GM23338 (cell line): ENCODE results near the gene PKIB. TPM values are rescaled to one million over a fixed set of nuclear protein-coding genes. Genes with fewer than 3 reads are reported as not detected.

Source experiments
- ATAC-seq: fragments of 200-7000 bp; cut with Tn5 transposase; 3 replicates; pipeline ENCODE4 v1.9.1; 2020
- DNase-seq: peaks from one replicate; pipeline ENCODE4 v3.0.0-alpha.2; 2015; ENCODE audit warnings: low spot score
- H2AFZ ChIP-seq: fragments of 200-600 bp; sonication (generic); 2 replicates; pipeline ENCODE4 v1.8.0; 2016; ENCODE audit warnings: antibody characterized with exemption, mild to moderate bottlenecking, moderate library complexity
- H3F3A ChIP-seq: fragments of 200-600 bp; sonication (generic); replicated peaks from 2 replicates; pipeline ENCODE4 v1.8.0; 2017; ENCODE audit warnings: antibody characterized with exemption, mixed run types, low read depth
- H3K27ac ChIP-seq: fragments of 200-600 bp; sonication (generic); 2 replicates; pipeline ENCODE4 v1.6.1; 2016; ENCODE audit warnings: low read depth
- H3K27me3 ChIP-seq: fragments of 200-600 bp; sonication (generic); 2 replicates; pipeline ENCODE4 v1.8.0; 2016; ENCODE audit warnings: mild to moderate bottlenecking, mixed run types, moderate library complexity; ENCODE audit not compliant: insufficient read depth
- H3K36me3 ChIP-seq: fragments of 200-600 bp; sonication (generic); 2 replicates; pipeline ENCODE4 v1.8.0; 2016; ENCODE audit warnings: mild to moderate bottlenecking; ENCODE audit not compliant: insufficient read depth
- H3K4me1 ChIP-seq: fragments of 200-600 bp; sonication (generic); 2 replicates; pipeline ENCODE4 v1.8.0; 2016; ENCODE audit warnings: mild to moderate bottlenecking, moderate library complexity; ENCODE audit not compliant: insufficient read depth
- H3K4me2 ChIP-seq: fragments of 200-600 bp; sonication (generic); 2 replicates; pipeline ENCODE4 v1.7.1; 2017; ENCODE audit warnings: mixed run types
- H3K4me3 ChIP-seq: fragments of 200-600 bp; sonication (generic); 2 replicates; pipeline ENCODE4 v1.6.1; 2016; ENCODE audit warnings: mixed run types
- H3K79me2 ChIP-seq: fragments of 200-600 bp; sonication (generic); replicated peaks from 2 replicates; pipeline ENCODE4 v1.8.0; 2017; ENCODE audit warnings: mild to moderate bottlenecking; ENCODE audit not compliant: insufficient read depth
- H3K9me2 ChIP-seq: fragments of 200-600 bp; sonication (generic); 2 replicates; pipeline ENCODE4 v1.8.0; 2017; ENCODE audit not compliant: insufficient read depth
- H4K20me1 ChIP-seq: fragments of 200-600 bp; sonication (generic); replicated peaks from 2 replicates; pipeline ENCODE4 v1.8.0; 2017; ENCODE audit warnings: mild to moderate bottlenecking; ENCODE audit not compliant: insufficient read depth
- H3K27ac Mint-ChIP-seq: 2 replicates; pipeline ENCODE4 v1.8.0; 2020; ENCODE audit warnings: inconsistent platforms, mild to moderate bottlenecking, moderate library complexity, mixed read lengths
- H3K27me3 Mint-ChIP-seq: 3 replicates; pipeline ENCODE4 v1.8.0; 2022; ENCODE audit warnings: low read depth, mild to moderate bottlenecking, moderate library complexity, mixed read lengths, inconsistent platforms; ENCODE audit not compliant: insufficient read depth, poor library complexity
- H3K36me3 Mint-ChIP-seq: 3 replicates; pipeline ENCODE4 v1.8.0; 2021; ENCODE audit warnings: low read depth, mild to moderate bottlenecking, inconsistent platforms, moderate library complexity, mixed read lengths
- H3K4me1 Mint-ChIP-seq: 3 replicates; pipeline ENCODE4 v1.8.0; 2020; ENCODE audit warnings: mild to moderate bottlenecking, inconsistent platforms, mixed read lengths
- H3K4me3 Mint-ChIP-seq: 3 replicates; pipeline ENCODE4 v1.8.0; 2021; ENCODE audit warnings: moderate library complexity, mild to moderate bottlenecking, inconsistent platforms, mixed read lengths
- H3K9me3 Mint-ChIP-seq: 3 replicates; pipeline ENCODE4 v1.8.0; 2020; ENCODE audit warnings: moderate library complexity, mild to moderate bottlenecking, inconsistent platforms, mixed read lengths
- CREB1 ChIP-seq: fragments of 250-450 bp; sonication (Bioruptor Pico); IDR thresholded peaks from 2 replicates; pipeline ENCODE4 v1.5.0; 2020; ENCODE audit warnings: low read depth, mild to moderate bottlenecking, moderate library complexity
- EZH2 ChIP-seq: fragments of 200-600 bp; sonication (generic); IDR thresholded peaks from one replicate; pipeline ENCODE4 v1.8.0; 2017; ENCODE audit warnings: antibody characterized with exemption, mild to moderate bottlenecking, low read depth; ENCODE audit not compliant: unreplicated experiment
- EZH2phosphoT487 ChIP-seq: fragments of 200-600 bp; sonication (generic); IDR thresholded peaks from one replicate; pipeline ENCODE4 v1.8.1; 2018; ENCODE audit warnings: antibody characterized with exemption; ENCODE audit not compliant: unreplicated experiment
- JUNB ChIP-seq: IDR thresholded peaks from one replicate; pipeline ENCODE4 v1.6.1; 2016; ENCODE audit warnings: antibody characterized with exemption; ENCODE audit not compliant: unreplicated experiment
- NANOG ChIP-seq: IDR thresholded peaks from 2 replicates; pipeline ENCODE4 v1.6.1; 2016; ENCODE audit warnings: antibody characterized with exemption, borderline replicate concordance
- POLR2AphosphoS5 ChIP-seq: IDR thresholded peaks from 2 replicates; pipeline ENCODE4 v1.6.1; 2016; ENCODE audit warnings: antibody characterized with exemption, low read depth
- STAT1 ChIP-seq: IDR thresholded peaks from one replicate; pipeline ENCODE4 v1.6.1; 2016; ENCODE audit warnings: antibody characterized with exemption; ENCODE audit not compliant: unreplicated experiment
- ZNF114 ChIP-seq: fragments of 250-450 bp; sonication (Bioruptor Pico); IDR thresholded peaks from 2 replicates; pipeline ENCODE4 v1.5.0; 2020; ENCODE audit warnings: mild to moderate bottlenecking, moderate library complexity
- ZNF331 ChIP-seq: fragments of 250-450 bp; sonication (Bioruptor Pico); IDR thresholded peaks from 2 replicates; pipeline ENCODE4 v1.5.0; 2020; ENCODE audit warnings: low read depth, mild to moderate bottlenecking, moderate library complexity
- polyA plus RNA-seq: library from polyadenylated mRNA; unstranded; fragments of >200 nt; fragmentation: Nextera tagmentation; extraction: Ambion mirVana; gene quantifications from 2 replicates; pipeline ENCODE4 v1.2.1, GENCODE V29; 2016
- total RNA-seq: library from RNA; depleted of rRNA; stranded (reverse); fragments of >200 nt; shearing (Covaris generic); gene quantifications from 2 replicates; pipeline ENCODE4 v1.2.3, GENCODE V29; 2014
- TF ChIP-seq, protein P1 (sequence below): IDR thresholded peaks from 2 replicates; pipeline ENCODE4 v1.6.1; 2016; ENCODE audit warnings: antibody characterized with exemption
- TF ChIP-seq, protein P2 (sequence below): fragments of 250-450 bp; sonication (Bioruptor Pico); IDR thresholded peaks from 2 replicates; pipeline ENCODE4 v1.5.0; 2020; ENCODE audit warnings: mild to moderate bottlenecking, moderate library complexity
- TF ChIP-seq, protein P3 (sequence below), 2 experiments: fragments of 200-600 bp in 1 of 2; sonication (generic) in 1 of 2; conservative IDR thresholded peaks; 2 replicates each; pipeline versions ENCODE4 v1.5.1 to v1.6.1; 2016 to 2017; ENCODE audit warnings: antibody characterized with exemption in 2 of 2, low read depth in 2 of 2, mild to moderate bottlenecking in 2 of 2, moderate library complexity in 1 of 2
- TF ChIP-seq, protein P4 (sequence below): IDR thresholded peaks from one replicate; pipeline ENCODE4 v1.6.1; 2018; ENCODE audit warnings: antibody characterized with exemption; ENCODE audit not compliant: unreplicated experiment

PKIB gene
- total and polyA plus RNA-seq, 2 experiments from 2014 or later, result 125 to 170 TPM

DNA sequence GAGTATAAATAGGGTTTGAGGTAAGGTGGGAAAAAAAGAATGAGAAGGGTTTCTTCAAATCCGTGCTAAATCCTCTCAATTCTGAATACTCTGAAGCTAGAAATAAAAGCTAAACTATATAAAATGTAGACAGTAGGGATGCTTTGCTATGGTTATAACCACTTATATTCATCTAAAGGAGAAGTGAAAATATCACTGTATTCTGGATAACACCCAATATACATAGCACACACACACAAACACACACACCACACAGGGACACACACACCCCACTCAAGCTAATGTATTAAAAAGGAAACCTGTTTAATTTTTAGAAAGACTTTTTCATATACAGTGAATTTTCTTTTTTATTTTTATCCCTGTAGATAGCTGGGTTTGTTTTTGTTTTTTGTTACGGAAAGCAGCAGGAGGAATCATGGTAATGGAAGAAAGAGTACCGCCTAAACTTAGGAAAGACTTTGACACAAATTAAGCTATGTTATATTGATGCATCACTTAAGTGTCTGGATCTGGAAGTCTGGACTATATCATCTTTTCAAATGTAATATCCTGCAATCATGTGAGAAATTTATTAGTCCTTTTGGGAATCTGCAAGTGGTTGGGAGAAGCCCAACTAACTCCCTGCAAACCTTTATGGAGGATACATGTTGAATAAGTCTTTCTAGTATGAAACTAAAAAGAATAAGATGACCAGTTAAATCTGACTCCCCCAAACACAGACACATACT, 100.9 kb downstream of the PKIB start:
- no peak for TF ChIP-seq JUNB
- no peak for TF ChIP-seq ZNF331 (CRISPR knock-in tag)
- no peak for TF ChIP-seq CREB1 (CRISPR knock-in tag)
- no peak for TF ChIP-seq POLR2AphosphoS5
- no peak for TF ChIP-seq ZNF114
- TF ChIP-seq, protein P1, sequence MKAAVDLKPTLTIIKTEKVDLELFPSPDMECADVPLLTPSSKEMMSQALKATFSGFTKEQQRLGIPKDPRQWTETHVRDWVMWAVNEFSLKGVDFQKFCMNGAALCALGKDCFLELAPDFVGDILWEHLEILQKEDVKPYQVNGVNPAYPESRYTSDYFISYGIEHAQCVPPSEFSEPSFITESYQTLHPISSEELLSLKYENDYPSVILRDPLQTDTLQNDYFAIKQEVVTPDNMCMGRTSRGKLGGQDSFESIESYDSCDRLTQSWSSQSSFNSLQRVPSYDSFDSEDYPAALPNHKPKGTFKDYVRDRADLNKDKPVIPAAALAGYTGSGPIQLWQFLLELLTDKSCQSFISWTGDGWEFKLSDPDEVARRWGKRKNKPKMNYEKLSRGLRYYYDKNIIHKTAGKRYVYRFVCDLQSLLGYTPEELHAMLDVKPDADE, result no peak
- TF ChIP-seq, protein P2, sequence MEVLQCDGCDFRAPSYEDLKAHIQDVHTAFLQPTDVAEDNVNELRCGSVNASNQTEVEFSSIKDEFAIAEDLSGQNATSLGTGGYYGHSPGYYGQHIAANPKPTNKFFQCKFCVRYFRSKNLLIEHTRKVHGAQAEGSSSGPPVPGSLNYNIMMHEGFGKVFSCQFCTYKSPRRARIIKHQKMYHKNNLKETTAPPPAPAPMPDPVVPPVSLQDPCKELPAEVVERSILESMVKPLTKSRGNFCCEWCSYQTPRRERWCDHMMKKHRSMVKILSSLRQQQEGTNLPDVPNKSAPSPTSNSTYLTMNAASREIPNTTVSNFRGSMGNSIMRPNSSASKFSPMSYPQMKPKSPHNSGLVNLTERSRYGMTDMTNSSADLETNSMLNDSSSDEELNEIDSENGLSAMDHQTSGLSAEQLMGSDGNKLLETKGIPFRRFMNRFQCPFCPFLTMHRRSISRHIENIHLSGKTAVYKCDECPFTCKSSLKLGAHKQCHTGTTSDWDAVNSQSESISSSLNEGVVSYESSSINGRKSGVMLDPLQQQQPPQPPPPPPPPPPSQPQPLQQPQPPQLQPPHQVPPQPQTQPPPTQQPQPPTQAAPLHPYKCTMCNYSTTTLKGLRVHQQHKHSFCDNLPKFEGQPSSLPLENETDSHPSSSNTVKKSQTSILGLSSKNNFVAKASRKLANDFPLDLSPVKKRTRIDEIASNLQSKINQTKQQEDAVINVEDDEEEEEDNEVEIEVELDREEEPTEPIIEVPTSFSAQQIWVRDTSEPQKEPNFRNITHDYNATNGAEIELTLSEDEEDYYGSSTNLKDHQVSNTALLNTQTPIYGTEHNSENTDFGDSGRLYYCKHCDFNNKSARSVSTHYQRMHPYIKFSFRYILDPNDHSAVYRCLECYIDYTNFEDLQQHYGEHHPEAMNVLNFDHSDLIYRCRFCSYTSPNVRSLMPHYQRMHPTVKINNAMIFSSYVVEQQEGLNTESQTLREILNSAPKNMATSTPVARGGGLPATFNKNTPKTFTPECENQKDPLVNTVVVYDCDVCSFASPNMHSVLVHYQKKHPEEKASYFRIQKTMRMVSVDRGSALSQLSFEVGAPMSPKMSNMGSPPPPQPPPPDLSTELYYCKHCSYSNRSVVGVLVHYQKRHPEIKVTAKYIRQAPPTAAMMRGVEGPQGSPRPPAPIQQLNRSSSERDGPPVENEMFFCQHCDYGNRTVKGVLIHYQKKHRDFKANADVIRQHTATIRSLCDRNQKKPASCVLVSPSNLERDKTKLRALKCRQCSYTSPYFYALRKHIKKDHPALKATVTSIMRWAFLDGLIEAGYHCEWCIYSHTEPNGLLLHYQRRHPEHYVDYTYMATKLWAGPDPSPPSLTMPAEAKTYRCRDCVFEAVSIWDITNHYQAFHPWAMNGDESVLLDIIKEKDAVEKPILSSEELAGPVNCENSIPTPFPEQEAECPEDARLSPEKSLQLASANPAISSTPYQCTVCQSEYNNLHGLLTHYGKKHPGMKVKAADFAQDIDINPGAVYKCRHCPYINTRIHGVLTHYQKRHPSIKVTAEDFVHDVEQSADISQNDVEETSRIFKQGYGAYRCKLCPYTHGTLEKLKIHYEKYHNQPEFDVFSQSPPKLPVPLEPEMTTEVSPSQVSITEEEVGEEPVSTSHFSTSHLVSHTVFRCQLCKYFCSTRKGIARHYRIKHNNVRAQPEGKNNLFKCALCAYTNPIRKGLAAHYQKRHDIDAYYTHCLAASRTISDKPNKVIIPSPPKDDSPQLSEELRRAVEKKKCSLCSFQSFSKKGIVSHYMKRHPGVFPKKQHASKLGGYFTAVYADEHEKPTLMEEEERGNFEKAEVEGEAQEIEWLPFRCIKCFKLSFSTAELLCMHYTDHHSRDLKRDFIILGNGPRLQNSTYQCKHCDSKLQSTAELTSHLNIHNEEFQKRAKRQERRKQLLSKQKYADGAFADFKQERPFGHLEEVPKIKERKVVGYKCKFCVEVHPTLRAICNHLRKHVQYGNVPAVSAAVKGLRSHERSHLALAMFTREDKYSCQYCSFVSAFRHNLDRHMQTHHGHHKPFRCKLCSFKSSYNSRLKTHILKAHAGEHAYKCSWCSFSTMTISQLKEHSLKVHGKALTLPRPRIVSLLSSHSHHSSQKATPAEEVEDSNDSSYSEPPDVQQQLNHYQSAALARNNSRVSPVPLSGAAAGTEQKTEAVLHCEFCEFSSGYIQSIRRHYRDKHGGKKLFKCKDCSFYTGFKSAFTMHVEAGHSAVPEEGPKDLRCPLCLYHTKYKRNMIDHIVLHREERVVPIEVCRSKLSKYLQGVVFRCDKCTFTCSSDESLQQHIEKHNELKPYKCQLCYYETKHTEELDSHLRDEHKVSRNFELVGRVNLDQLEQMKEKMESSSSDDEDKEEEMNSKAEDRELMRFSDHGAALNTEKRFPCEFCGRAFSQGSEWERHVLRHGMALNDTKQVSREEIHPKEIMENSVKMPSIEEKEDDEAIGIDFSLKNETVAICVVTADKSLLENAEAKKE (CRISPR knock-in tag), result no peak
- TF ChIP-seq, protein P3, sequence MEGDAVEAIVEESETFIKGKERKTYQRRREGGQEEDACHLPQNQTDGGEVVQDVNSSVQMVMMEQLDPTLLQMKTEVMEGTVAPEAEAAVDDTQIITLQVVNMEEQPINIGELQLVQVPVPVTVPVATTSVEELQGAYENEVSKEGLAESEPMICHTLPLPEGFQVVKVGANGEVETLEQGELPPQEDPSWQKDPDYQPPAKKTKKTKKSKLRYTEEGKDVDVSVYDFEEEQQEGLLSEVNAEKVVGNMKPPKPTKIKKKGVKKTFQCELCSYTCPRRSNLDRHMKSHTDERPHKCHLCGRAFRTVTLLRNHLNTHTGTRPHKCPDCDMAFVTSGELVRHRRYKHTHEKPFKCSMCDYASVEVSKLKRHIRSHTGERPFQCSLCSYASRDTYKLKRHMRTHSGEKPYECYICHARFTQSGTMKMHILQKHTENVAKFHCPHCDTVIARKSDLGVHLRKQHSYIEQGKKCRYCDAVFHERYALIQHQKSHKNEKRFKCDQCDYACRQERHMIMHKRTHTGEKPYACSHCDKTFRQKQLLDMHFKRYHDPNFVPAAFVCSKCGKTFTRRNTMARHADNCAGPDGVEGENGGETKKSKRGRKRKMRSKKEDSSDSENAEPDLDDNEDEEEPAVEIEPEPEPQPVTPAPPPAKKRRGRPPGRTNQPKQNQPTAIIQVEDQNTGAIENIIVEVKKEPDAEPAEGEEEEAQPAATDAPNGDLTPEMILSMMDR (conservative IDR thresholded peaks at IDR 0.05; ENCODE audit: low read depth in 2 of 2), result no peak
- TF ChIP-seq EZH2phosphoT487, result no peak
- no peak for TF ChIP-seq STAT1
- TF ChIP-seq, protein P4, sequence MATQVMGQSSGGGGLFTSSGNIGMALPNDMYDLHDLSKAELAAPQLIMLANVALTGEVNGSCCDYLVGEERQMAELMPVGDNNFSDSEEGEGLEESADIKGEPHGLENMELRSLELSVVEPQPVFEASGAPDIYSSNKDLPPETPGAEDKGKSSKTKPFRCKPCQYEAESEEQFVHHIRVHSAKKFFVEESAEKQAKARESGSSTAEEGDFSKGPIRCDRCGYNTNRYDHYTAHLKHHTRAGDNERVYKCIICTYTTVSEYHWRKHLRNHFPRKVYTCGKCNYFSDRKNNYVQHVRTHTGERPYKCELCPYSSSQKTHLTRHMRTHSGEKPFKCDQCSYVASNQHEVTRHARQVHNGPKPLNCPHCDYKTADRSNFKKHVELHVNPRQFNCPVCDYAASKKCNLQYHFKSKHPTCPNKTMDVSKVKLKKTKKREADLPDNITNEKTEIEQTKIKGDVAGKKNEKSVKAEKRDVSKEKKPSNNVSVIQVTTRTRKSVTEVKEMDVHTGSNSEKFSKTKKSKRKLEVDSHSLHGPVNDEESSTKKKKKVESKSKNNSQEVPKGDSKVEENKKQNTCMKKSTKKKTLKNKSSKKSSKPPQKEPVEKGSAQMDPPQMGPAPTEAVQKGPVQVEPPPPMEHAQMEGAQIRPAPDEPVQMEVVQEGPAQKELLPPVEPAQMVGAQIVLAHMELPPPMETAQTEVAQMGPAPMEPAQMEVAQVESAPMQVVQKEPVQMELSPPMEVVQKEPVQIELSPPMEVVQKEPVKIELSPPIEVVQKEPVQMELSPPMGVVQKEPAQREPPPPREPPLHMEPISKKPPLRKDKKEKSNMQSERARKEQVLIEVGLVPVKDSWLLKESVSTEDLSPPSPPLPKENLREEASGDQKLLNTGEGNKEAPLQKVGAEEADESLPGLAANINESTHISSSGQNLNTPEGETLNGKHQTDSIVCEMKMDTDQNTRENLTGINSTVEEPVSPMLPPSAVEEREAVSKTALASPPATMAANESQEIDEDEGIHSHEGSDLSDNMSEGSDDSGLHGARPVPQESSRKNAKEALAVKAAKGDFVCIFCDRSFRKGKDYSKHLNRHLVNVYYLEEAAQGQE, result no peak
- TF ChIP-seq NANOG, result no peak
- TF ChIP-seq EZH2, result no peak
- no peaks in the 10 kb centered on the region; the same call in 2 of the 3 replicates for H3K4me1 Mint-ChIP-seq

More for the DNA sequence above, 100.9 kb downstream of the PKIB start:
- Mint-ChIP-seq H3K27ac (no peak overlapping the region), H3K4me3 (no peak overlapping the region), H3K36me3 (no peaks in the 10 kb centered on the region), H3K27me3 (no peaks in the 10 kb centered on the region), H3K9me3 (no peaks in the 10 kb centered on the region)
- Histone ChIP-seq H4K20me1 (no peaks in the 10 kb centered on the region), H3K79me2 (no peaks in the 10 kb centered on the region), H3F3A (no peaks in the 10 kb centered on the region), H3K9me2 (no peaks in the 10 kb centered on the region), H3K27me3 (no peaks in the 10 kb centered on the region), H3K4me2 (no peak overlapping the region), H3K27ac (no peak overlapping the region), H3K4me1 (peaks cover 10% of the 10 kb centered on the region), H3K4me3 (no peak overlapping the region), H2AFZ (no peak overlapping the region), H3K36me3 (no peaks in the 10 kb centered on the region)
- no peak for ATAC-seq
- no peak for DNase-seq
